HCT116 (cell line): ENCODE measurements around the gene SLC1A3. TPM values are rescaled to one million over a fixed set of nuclear protein-coding genes. Genes with fewer than 3 reads are reported as not detected.

Source experiments
- ATAC-seq: fragments of 200-7000 bp; cut with Tn5 transposase; 2 replicates; pipeline ENCODE4 v1.9.1; 2020; ENCODE audit warnings: mild to moderate bottlenecking, moderate library complexity
- BruUV-seq: library from RNA; stranded (reverse); fragments of 400-500 nt; replicated peaks from 2 replicates; lab custom pipeline; 2021; lab: Mats Ljungman, UMichigan
- CTCF ChIA-PET: fragments of 300-600 bp; sonication (Branson Sonifier 250); formaldehyde crosslinking; loops from one replicate; lab custom pipeline; 2021; ENCODE audit warnings: antibody characterized with exemption; lab: Charles Lee
- POLR2A ChIA-PET: fragments of 300-600, 350-600 bp; sonication (Branson Sonifier 250); formaldehyde crosslinking; loops from one replicate; lab custom pipeline; 2021; ENCODE audit warnings: antibody characterized with exemption; lab: Charles Lee
- RAD21 ChIA-PET, 2 experiments: fragments of 300-600 bp; sonication (Branson Sonifier 250); formaldehyde crosslinking; loops; one replicate each; lab custom pipeline; 2023; ENCODE audit warnings: low total read pairs in 2 of 2; ENCODE audit not compliant: uncharacterized antibody in 2 of 2, unreplicated experiment in 2 of 2, low non-redundant PET in 1 of 2; lab: Charles Lee
- DNase-seq: peaks from one replicate; pipeline ENCODE4 v3.0.0-alpha.2; 2010; ENCODE audit warnings: low read depth, low spot score
- H2AFZ ChIP-seq: fragments of 200-600 bp; shearing (Covaris generic), sonication (generic); 2 replicates; pipeline ENCODE4 v1.6.1; 2017; ENCODE audit warnings: low read depth, mixed run types, mixed read lengths, antibody characterized with exemption, low read length; ENCODE audit not compliant: poor library complexity, severe bottlenecking
- H3K27ac ChIP-seq: 2 replicates; pipeline ENCODE4 v1.5.1; 2012; ENCODE audit warnings: low read depth, low read length
- H3K27me3 ChIP-seq: fragments of 200-600 bp; sonication (generic); 2 replicates; pipeline ENCODE4 v1.6.1; 2016; ENCODE audit warnings: mixed run types, low read length, mixed read lengths; ENCODE audit not compliant: insufficient read depth
- H3K36me3 ChIP-seq, 2 experiments: fragments of 200-500 bp in 1 of 2; fragments of 200-600 bp in 1 of 2; sonication (Bioruptor generic) in 1 of 2; sonication (generic) in 1 of 2; 2 replicates each; pipeline versions ENCODE4 v1.5.1 to v1.6.1; 2014 to 2016; ENCODE audit warnings: low read length in 2 of 2, inconsistent platforms in 1 of 2, mixed read lengths in 1 of 2, mixed run types in 1 of 2; ENCODE audit not compliant: insufficient read depth in 2 of 2, control insufficient read depth in 1 of 2
- H3K4me1 ChIP-seq, 2 experiments: fragments of 200-600 bp in 1 of 2; sonication (generic) in 1 of 2; 2 replicates each; pipeline versions ENCODE4 v1.5.1 to v1.6.1; 2012 to 2017; ENCODE audit warnings: low read length in 2 of 2, inconsistent platforms in 1 of 2, mild to moderate bottlenecking in 1 of 2, mixed read lengths in 1 of 2, mixed run types in 1 of 2, moderate library complexity in 1 of 2; ENCODE audit not compliant: insufficient read depth in 2 of 2, control insufficient read depth in 1 of 2
- H3K4me2 ChIP-seq: fragments of 200-600 bp; sonication (generic); 2 replicates; pipeline ENCODE4 v1.6.1; 2017; ENCODE audit warnings: mixed run types, low read length, mixed read lengths
- H3K4me3 ChIP-seq, 2 experiments: fragments of 200-600 bp in 1 of 2; sonication (generic) in 1 of 2; replicated peaks in 1 of 2; 2 replicates each; pipeline ENCODE4 v1.5.1; 2011 to 2016; ENCODE audit warnings: low read length in 2 of 2, control low read depth in 1 of 2, low read depth in 1 of 2, mild to moderate bottlenecking in 1 of 2, mixed read lengths in 1 of 2, mixed run types in 1 of 2
- H3K79me2 ChIP-seq: fragments of 200-600 bp; sonication (generic); 2 replicates; pipeline ENCODE4 v1.6.1; 2017; ENCODE audit warnings: mild to moderate bottlenecking, mixed run types, low read length, moderate library complexity, mixed read lengths; ENCODE audit not compliant: insufficient read depth
- H3K9ac ChIP-seq: fragments of 200-600 bp; sonication (generic); 2 replicates; pipeline ENCODE4 v1.6.1; 2016; ENCODE audit warnings: low read length, mixed read lengths
- H3K9me2 ChIP-seq: fragments of 200-600 bp; sonication (generic), shearing (Covaris generic); 2 replicates; pipeline ENCODE4 v1.6.1; 2017; ENCODE audit warnings: mixed run types, mild to moderate bottlenecking, moderate library complexity; ENCODE audit not compliant: insufficient read depth
- H3K9me3 ChIP-seq, 2 experiments: fragments of 200-500 bp in 1 of 2; fragments of 200-600 bp in 1 of 2; sonication (Bioruptor generic) in 1 of 2; sonication (generic) in 1 of 2; 2 replicates each; pipeline ENCODE4 v1.6.1; 2014 to 2017; ENCODE audit warnings: low read length in 2 of 2, mixed read lengths in 2 of 2, inconsistent platforms in 1 of 2, low read depth in 1 of 2, mild to moderate bottlenecking in 1 of 2, mixed run types in 1 of 2, moderate library complexity in 1 of 2; ENCODE audit not compliant: control insufficient read depth in 1 of 2, insufficient read depth in 1 of 2
- H4K20me1 ChIP-seq: fragments of 200-600 bp; sonication (generic), shearing (Covaris generic); 2 replicates; pipeline ENCODE4 v1.6.1; 2017; ENCODE audit warnings: mixed run types, mild to moderate bottlenecking, moderate library complexity; ENCODE audit not compliant: insufficient read depth
- ATF3 ChIP-seq: IDR thresholded peaks from 2 replicates; pipeline ENCODE4 v1.6.1; 2012
- CBX3 ChIP-seq: IDR thresholded peaks from 2 replicates; pipeline ENCODE4 v1.6.1; 2012; ENCODE audit warnings: low read depth
- EGR1 ChIP-seq: IDR thresholded peaks from 2 replicates; pipeline ENCODE4 v1.6.1; 2012; ENCODE audit warnings: low read depth
- ELF1 ChIP-seq: IDR thresholded peaks from 2 replicates; pipeline ENCODE4 v1.6.1; 2012; ENCODE audit warnings: low read depth, borderline replicate concordance
- EZH2 ChIP-seq: fragments of 200-600 bp; sonication (generic); IDR thresholded peaks from 2 replicates; pipeline ENCODE4 v1.6.1; 2017; ENCODE audit warnings: antibody characterized with exemption, mixed run types
- EZH2phosphoT487 ChIP-seq: fragments of 200-600 bp; IDR thresholded peaks from 2 replicates; pipeline ENCODE4 v1.6.1; 2018; ENCODE audit warnings: antibody characterized with exemption, borderline replicate concordance
- FOSL1 ChIP-seq: IDR thresholded peaks from 2 replicates; pipeline ENCODE4 v1.6.1; 2012; ENCODE audit warnings: low read depth
- MAX ChIP-seq: IDR thresholded peaks from 2 replicates; pipeline ENCODE4 v1.6.1; 2012
- POLR2A ChIP-seq: IDR thresholded peaks from 2 replicates; pipeline ENCODE4 v1.7.0; 2011; ENCODE audit warnings: borderline replicate concordance; ENCODE audit not compliant: insufficient read depth, insufficient read length; ENCODE audit errors: extremely low read depth
- POLR2AphosphoS5 ChIP-seq: IDR thresholded peaks from 2 replicates; pipeline ENCODE4 v1.6.1; 2011; ENCODE audit warnings: mild to moderate bottlenecking, low read depth, low read length, moderate library complexity
- RAD21 ChIP-seq: IDR thresholded peaks from 2 replicates; pipeline ENCODE4 v1.6.1; 2012; ENCODE audit warnings: low read depth, mild to moderate bottlenecking
- REST ChIP-seq: IDR thresholded peaks from 2 replicates; pipeline ENCODE4 v1.6.1; 2012; ENCODE audit warnings: low read depth
- SIN3A ChIP-seq: IDR thresholded peaks from 2 replicates; pipeline ENCODE4 v1.6.1; 2012; ENCODE audit warnings: low read depth
- SP1 ChIP-seq: IDR thresholded peaks from 2 replicates; pipeline ENCODE4 v1.6.1; 2012; ENCODE audit warnings: low read depth
- SRF ChIP-seq: IDR thresholded peaks from 2 replicates; pipeline ENCODE4 v1.6.1; 2012; ENCODE audit warnings: low read depth
- TCF7L2 ChIP-seq: IDR thresholded peaks from 2 replicates; pipeline ENCODE4 v1.7.0; 2011; ENCODE audit warnings: borderline replicate concordance, inconsistent platforms; ENCODE audit not compliant: insufficient read depth, insufficient read length; ENCODE audit errors: extremely low read depth
- YY1 ChIP-seq: IDR thresholded peaks from 2 replicates; pipeline ENCODE4 v1.6.1; 2011; ENCODE audit warnings: low read length, low read depth, moderate library complexity, mild to moderate bottlenecking; ENCODE audit not compliant: insufficient replicate concordance; ENCODE audit errors: extremely low read depth
- ZBTB33 ChIP-seq: IDR thresholded peaks from 2 replicates; pipeline ENCODE4 v1.6.1; 2011; ENCODE audit warnings: mild to moderate bottlenecking, low read length, moderate library complexity; ENCODE audit not compliant: insufficient replicate concordance; ENCODE audit errors: extremely low read depth
- ZFX ChIP-seq: fragments of 450-650 bp; IDR thresholded peaks from 2 replicates; pipeline ENCODE4 v1.6.1; 2017
- ZNF274 ChIP-seq: fragments of 200-500 bp; sonication (Bioruptor generic); IDR thresholded peaks from 2 replicates; pipeline ENCODE4 v1.6.1; 2014; ENCODE audit warnings: mild to moderate bottlenecking, low read depth, low read length, inconsistent platforms
- intact Hi-C: fragments of 100-400 bp; cut with micrococcal nuclease; formaldehyde crosslinking; loops from 2 replicates; pipeline ENCODE4 v1.10.0; 2022
- total RNA-seq: library from RNA; stranded (reverse); gene quantifications from one replicate; pipeline ENCODE4 v1.2.1, GENCODE V29; 2021; ENCODE audit not compliant: unreplicated experiment

The SLC1A3 gene
- total RNA-seq, 1 experiment from 2014 or later = 12.9 TPM

GRCh38 chr5:36623832-36624231 lies 17.4 kb downstream of the SLC1A3 start:
- Histone ChIP-seq H3K9me2 (no peaks in the 10 kb centered on the region), H3K4me2 (no peak overlapping the region), H3K79me2 (no peaks in the 10 kb centered on the region), H3K9me3 (no peaks in the 10 kb centered on the region), H3K27ac (no peak overlapping the region), H3K4me1 (peaks cover 0 to 6% of the 10 kb centered on the region in 2 experiments; a peak in 2 of 4 replicates), H3K9ac (no peak overlapping the region), H4K20me1 (no peaks in the 10 kb centered on the region), H3K36me3 (no peaks in the 10 kb centered on the region), H2AFZ (no peak overlapping the region), H3K27me3 (no peaks in the 10 kb centered on the region), H3K4me3 (no peak overlapping the region)
- DNase-seq (no peak), ATAC-seq (no peak)
- TF ChIP-seq EZH2phosphoT487 = no peak
- no peak for TF ChIP-seq POLR2A
- TF ChIP-seq ZBTB33 = no peak
- TF ChIP-seq POLR2AphosphoS5 = no peak
- TF ChIP-seq SIN3A = no peak
- TF ChIP-seq ZFX = no peak
- no peak for TF ChIP-seq ATF3
- TF ChIP-seq CBX3 = no peak
- TF ChIP-seq SRF = no peak
- TF ChIP-seq MAX = no peak
- TF ChIP-seq FOSL1 = no peak
- no peak for TF ChIP-seq RAD21
- TF ChIP-seq ELF1 = no peak
- TF ChIP-seq ZNF274 = no peak
- TF ChIP-seq SP1 = no peak
- no peak for TF ChIP-seq EZH2
- TF ChIP-seq REST = no peak
- TF ChIP-seq TCF7L2 = no peak
- no peak for TF ChIP-seq YY1
- TF ChIP-seq EGR1 = no peak
- POLR2A ChIA-PET = no interaction called here
- RAD21 ChIA-PET = no interaction called here
- no TSS peak for BruUV-seq
- CTCF ChIA-PET = no interaction called here
- intact Hi-C loops = no loop called here
